ENCODE data around the gene PIK3C2G. TPM values are rescaled to one million over a fixed set of nuclear protein-coding genes. Genes with fewer than 3 reads are reported as not detected.

Gene PIK3C2G
- total RNA-seq, 2 donors from 2014 or later = not detected

DNA sequence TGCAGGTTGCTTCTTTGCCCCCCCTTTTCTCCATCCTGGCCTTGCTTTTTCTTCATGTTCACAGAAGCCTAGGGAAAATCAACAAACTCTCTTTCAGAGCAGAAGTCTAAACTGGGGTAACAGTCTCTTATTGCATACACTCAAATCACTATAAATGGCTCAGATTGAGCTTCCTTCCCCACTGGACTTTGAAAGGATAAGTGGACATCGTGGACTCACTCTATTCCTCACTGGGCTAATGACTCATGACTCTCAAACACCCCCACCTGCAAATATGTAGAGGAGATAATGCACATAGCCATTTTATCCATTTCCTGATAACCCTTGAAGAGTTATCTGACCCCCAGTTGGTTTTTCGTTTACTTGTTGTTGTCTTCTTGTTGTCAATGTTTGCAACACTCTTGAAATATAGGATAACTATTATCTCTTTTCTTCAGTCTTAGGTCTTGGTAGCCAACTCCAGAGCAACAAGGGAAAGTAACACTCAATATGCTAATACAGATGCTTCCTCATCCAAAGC lies 221.3 kb downstream of the PIK3C2G start:
- Histone ChIP-seq H3K9me3 (ENCODE audit: control insufficient read depth, low read length) (no peaks in the 10 kb centered on the region), H3K4me3 (ENCODE audit: low read length) (no peak overlapping the region), H3K36me3 (ENCODE audit: control insufficient read depth, insufficient read depth, low read length) (no peaks in the 10 kb centered on the region), H3K9ac (ENCODE audit: extremely low read depth, low read length, poor library complexity, severe bottlenecking) (no peak overlapping the region), H3K27me3 (ENCODE audit: control insufficient read depth, insufficient read depth, low read length, poor library complexity, severe bottlenecking) (peaks cover 10% of the 10 kb centered on the region), H3K4me1 (ENCODE audit: control insufficient read depth, insufficient read depth, low read length) (no peaks in the 10 kb centered on the region), H3K27ac (ENCODE audit: low read depth, low read length) (no peak overlapping the region)
- Mint-ChIP-seq H3K4me3 (no peak overlapping the region), H3K36me3 (ENCODE audit: low read depth) (no peaks in the 10 kb centered on the region), H3K27ac (no peak overlapping the region), H3K27me3 (ENCODE audit: insufficient read depth) (peaks cover 6% of the 10 kb centered on the region), H3K9me3 (no peaks in the 10 kb centered on the region), H3K4me1 (peaks cover 25% of the 10 kb centered on the region)
- TF ChIP-seq, protein P1, sequence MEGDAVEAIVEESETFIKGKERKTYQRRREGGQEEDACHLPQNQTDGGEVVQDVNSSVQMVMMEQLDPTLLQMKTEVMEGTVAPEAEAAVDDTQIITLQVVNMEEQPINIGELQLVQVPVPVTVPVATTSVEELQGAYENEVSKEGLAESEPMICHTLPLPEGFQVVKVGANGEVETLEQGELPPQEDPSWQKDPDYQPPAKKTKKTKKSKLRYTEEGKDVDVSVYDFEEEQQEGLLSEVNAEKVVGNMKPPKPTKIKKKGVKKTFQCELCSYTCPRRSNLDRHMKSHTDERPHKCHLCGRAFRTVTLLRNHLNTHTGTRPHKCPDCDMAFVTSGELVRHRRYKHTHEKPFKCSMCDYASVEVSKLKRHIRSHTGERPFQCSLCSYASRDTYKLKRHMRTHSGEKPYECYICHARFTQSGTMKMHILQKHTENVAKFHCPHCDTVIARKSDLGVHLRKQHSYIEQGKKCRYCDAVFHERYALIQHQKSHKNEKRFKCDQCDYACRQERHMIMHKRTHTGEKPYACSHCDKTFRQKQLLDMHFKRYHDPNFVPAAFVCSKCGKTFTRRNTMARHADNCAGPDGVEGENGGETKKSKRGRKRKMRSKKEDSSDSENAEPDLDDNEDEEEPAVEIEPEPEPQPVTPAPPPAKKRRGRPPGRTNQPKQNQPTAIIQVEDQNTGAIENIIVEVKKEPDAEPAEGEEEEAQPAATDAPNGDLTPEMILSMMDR (conservative IDR thresholded peaks at IDR 0.05) = no peak
- DNase-seq = no peak
- 77% methylated on average over 1 of the region's 2 CpGs; no CpG with 5 or more reads in 1 of the 2 experiments for WGBS, 2 experiments (ENCODE audit: insufficient coverage in 1 of 2, insufficient read length in 1 of 2)

DNA sequence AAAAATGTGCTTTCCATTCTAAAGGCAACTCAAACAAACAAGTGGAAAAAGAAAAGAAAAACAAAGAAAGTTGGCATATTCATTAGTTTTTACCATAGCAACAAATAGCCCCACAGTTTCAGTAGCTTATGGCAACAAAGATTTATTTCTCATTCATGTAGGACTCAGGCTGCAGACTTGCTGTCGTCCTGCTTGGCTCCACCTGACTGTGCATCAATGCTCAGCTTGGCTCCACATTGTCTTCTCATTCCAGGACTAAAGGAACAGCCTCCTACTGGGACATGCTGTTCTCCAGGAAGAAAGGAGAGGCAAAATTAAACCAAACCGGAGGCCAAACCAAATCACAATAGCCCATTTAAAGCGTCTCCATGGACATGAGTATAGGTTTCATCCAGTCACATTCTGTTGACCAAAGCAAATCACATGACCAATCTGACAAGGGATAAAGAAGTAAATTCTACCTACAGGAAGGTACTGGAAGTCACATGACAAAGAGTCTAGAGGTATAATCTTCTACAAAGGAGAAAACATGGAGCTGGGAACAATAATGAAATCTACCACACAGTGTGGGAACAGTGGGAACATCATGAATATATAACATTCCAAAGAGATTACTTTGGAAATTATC lies 222.5 kb downstream of the PIK3C2G start:
- H3K36me3 ChIP-seq (ENCODE audit: control insufficient read depth, insufficient read depth, low read length) = no peaks in the 10 kb centered on the region
- H3K9ac ChIP-seq (ENCODE audit: extremely low read depth, low read length, poor library complexity, severe bottlenecking) = no peak overlapping the region
- H3K4me1 Mint-ChIP-seq = peaks cover 30% of the 10 kb centered on the region
- no peak overlapping the region for H3K4me3 ChIP-seq (ENCODE audit: low read length)
- H3K27me3 Mint-ChIP-seq (ENCODE audit: insufficient read depth) = peaks cover 4% of the 10 kb centered on the region
- H3K9me3 Mint-ChIP-seq = no peaks in the 10 kb centered on the region
- H3K9me3 ChIP-seq (ENCODE audit: control insufficient read depth, low read length) = no peaks in the 10 kb centered on the region
- H3K27me3 ChIP-seq (ENCODE audit: control insufficient read depth, insufficient read depth, low read length, poor library complexity, severe bottlenecking) = peaks cover 10% of the 10 kb centered on the region
- WGBS, 2 experiments (ENCODE audit: insufficient coverage in 1 of 2, insufficient read length in 1 of 2) = 53 to 80% methylated on average over 2 to 3 of the region's 3 CpGs
- no peaks in the 10 kb centered on the region for H3K36me3 Mint-ChIP-seq (ENCODE audit: low read depth)
- H3K27ac ChIP-seq (ENCODE audit: low read depth, low read length) = peak overlapping the region; percentile 73
- DNase-seq = no peak
- H3K4me3 Mint-ChIP-seq = no peak overlapping the region
- no peaks in the 10 kb centered on the region for H3K4me1 ChIP-seq (ENCODE audit: control insufficient read depth, insufficient read depth, low read length)
- H3K27ac Mint-ChIP-seq = no peak overlapping the region
- TF ChIP-seq, protein P1 (conservative IDR thresholded peaks at IDR 0.05) = no peak

DNA sequence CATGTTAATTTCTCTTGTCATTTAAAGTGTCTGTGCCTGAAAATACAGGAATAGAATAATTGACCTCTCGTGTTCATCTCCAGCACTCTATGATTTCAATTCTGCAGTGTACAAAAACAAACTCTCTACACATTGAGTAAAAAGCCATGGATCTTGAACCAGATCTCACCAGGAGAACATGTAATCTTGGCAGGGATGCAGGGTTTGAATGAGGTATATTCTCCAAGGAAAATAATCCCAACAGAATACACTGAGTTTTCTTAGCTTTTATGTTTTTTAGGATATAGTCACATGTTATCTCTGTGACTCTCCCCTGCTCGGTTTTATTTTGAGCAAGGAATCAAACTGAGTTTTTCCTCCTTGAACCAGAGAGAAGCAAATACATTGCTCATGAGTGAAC lies 224.7 kb downstream of the PIK3C2G start:
- no peaks in the 10 kb centered on the region for H3K27me3 Mint-ChIP-seq (ENCODE audit: insufficient read depth)
- no peak overlapping the region for H3K27ac Mint-ChIP-seq
- Histone ChIP-seq H3K9me3 (ENCODE audit: control insufficient read depth, low read length) (no peaks in the 10 kb centered on the region), H3K4me3 (ENCODE audit: low read length) (no peak overlapping the region), H3K36me3 (ENCODE audit: control insufficient read depth, insufficient read depth, low read length) (no peaks in the 10 kb centered on the region), H3K4me1 (ENCODE audit: control insufficient read depth, insufficient read depth, low read length) (no peaks in the 10 kb centered on the region), H3K9ac (ENCODE audit: extremely low read depth, low read length, poor library complexity, severe bottlenecking) (no peak overlapping the region), H3K27me3 (ENCODE audit: control insufficient read depth, insufficient read depth, low read length, poor library complexity, severe bottlenecking) (peaks cover 10% of the 10 kb centered on the region), H3K27ac (ENCODE audit: low read depth, low read length) (no peak overlapping the region)
- H3K36me3 Mint-ChIP-seq (ENCODE audit: low read depth) = no peaks in the 10 kb centered on the region
- TF ChIP-seq, protein P1 (conservative IDR thresholded peaks at IDR 0.05) = no peak
- H3K4me1 Mint-ChIP-seq = peaks cover 30% of the 10 kb centered on the region
- WGBS, 2 experiments (ENCODE audit: insufficient coverage in 1 of 2, insufficient read length in 1 of 2) = 56 to 60% methylated on average over 1 to 2 of the region's 2 CpGs
- no peaks in the 10 kb centered on the region for H3K9me3 Mint-ChIP-seq
- H3K4me3 Mint-ChIP-seq = no peak overlapping the region
- DNase-seq = no peak
